ENCODE data around the gene PCDH1.
A peak's percentile ranks its signal among the peaks of the same experiment; 100 is the strongest.
"Not testable (repeated sequence)": the region's sequence is repeated elsewhere in the genome, so short reads cannot be mapped to it uniquely, and the experiment has no call there.

The PCDH1 gene

DNA sequence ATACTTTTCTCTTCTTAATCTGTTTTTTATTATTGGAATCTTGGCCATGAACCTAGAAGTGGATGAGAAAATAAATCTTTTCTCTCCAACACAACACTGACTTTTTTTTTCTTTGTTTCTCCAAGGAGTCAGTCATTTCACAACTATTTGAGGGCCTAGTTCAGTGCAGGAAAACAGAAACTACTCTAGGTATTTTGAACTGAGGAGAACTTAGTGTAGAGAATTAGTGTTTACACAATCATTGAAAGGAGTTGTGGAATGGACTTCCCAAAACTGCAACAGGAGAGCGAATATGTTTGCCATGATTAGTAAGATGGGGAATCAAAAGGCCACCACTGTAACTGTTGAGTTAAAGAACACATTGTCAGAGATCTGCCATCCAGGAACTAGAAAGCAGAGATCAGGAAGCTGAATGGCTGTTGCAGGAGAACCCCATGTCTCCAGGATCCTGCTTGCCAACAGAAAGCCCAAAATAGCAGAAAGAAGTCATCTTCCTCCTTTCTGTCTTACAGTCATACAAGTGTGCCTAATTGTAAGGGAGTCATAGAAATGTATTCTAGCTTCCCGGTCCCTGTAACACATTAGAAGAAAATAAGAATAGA is 20.3 kb upstream of the PCDH1 start:
- no peak for DNase-seq (ENCODE audit: low read depth)

DNA sequence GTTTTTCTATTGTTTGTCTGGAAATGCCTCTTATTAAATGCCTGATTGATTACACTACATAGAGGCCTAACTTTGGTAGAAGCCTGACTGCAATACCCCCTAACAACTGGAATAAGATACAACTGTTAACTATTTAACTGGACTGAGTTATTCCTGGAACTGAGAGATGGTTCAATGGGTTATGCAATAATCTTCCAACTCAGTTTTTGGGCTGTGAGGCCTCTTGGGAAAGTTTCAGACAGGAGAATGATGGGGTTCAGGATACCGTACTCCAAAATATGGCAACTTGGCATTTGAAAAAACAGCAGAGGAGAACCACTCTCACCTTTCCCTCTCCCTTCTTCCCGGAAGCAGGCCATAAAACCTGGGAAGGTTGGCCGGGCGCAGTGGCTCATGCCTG is 19.2 kb upstream of the PCDH1 start:
- DNase-seq (ENCODE audit: low read depth) = no peak

DNA sequence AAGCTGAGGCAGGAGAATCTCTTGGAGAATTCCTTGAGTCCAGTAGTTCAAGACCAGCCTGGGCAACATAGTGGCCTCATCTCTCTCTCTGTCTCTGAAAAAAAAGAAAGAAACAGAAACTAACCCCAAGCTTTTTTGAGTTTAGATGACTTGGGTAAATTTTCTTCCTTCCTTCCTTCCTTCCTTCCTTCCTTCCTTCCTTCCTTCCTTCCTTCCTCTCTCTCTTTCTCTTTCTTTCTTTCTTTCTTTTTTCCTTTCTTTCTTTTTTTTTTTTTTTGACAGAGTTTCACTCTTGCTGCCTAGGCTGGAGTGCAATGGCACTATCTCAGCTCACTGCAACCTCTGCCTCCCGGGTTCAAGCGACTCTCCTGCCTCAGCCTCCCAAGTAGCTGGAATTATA is 12.2 kb upstream of the PCDH1 start:
- not testable (repeated sequence) for DNase-seq (ENCODE audit: low read depth)

DNA sequence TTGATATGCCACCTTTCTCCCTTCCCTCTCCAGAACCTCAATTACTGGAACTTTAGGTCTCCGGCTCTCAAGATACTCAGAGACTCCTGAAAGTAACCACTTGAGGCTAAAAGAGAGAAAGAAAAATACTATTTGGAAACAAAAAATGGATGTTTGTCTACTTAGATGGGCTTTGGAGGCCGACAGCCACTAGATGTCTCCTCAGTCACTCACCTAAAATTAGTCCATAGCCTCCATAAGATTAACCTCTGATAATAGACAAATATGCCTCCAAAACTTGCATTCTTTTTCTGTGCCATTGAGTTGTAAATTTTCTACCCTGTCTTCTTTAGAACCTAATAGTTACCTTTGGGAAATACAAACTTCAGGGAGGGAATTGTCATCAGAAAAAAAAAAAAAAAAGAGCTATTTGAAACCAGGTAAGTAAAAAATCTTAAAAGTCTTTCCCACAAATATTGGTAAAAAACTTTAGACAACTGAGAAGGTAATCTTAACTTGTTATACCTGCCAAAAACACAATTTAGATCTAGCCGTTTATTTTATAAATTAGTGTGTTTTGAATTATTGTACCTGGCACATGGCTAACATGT is 11.2 kb upstream of the PCDH1 start:
- DNase-seq (ENCODE audit: low read depth) = peak; percentile 18

DNA sequence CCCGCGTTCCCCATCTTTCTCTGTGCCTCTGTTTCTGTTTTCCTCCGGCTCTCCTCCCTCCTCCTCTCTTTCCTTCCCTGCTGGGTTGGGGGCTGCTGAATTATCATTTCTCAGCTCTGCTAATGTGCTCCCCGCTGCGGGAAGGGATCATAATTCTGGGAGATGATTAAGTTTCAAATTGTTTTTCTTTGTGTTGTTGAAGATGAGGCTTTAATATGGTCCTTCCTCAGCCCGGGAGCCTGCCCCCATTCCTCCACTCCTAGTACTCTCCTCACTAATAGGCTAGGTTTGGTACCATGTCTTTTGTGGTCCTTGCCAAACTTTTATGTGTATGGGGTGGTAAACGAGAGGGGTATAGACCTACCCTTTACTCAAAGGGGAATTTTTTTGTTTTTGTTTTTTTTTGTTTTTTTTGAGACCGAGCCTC is 5.7 kb upstream of the PCDH1 start:
- no peak for DNase-seq (ENCODE audit: low read depth)

DNA sequence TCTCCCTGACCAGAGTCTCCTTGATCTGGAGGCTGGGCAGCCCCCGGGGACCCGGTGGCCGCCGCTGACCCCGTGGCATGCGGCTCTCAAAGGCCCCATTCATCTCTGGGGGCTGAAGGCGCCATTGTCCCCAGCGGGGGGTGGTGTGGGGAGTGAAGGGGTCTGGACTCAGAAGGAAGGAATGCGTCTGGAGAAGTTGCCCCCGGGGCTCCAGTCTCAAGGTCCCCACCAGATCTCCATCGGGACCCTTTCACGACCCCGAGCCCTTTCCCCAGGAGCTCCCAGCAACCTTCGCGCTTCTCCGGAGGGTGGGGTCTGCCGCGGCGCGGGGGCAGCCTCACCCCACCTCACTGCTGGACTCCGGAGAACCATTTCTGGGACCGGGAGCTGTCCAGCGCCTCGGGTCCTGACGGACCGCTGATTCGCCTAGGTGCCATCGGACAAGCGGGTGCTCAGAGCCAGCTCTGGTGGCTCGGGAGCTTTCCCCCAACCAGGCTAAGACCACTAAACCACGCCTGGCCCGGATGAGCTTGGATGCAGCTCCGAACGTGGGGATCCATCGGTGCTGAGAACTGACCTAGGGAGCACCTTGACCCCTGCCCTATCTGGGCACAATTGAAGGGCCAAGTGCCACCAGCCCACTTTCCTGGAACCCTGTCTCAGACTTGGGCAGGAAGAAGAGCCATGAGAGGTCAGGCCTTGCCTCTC is 5.1 kb upstream of the PCDH1 start:
- DNase-seq (ENCODE audit: low read depth) = no peak

DNA sequence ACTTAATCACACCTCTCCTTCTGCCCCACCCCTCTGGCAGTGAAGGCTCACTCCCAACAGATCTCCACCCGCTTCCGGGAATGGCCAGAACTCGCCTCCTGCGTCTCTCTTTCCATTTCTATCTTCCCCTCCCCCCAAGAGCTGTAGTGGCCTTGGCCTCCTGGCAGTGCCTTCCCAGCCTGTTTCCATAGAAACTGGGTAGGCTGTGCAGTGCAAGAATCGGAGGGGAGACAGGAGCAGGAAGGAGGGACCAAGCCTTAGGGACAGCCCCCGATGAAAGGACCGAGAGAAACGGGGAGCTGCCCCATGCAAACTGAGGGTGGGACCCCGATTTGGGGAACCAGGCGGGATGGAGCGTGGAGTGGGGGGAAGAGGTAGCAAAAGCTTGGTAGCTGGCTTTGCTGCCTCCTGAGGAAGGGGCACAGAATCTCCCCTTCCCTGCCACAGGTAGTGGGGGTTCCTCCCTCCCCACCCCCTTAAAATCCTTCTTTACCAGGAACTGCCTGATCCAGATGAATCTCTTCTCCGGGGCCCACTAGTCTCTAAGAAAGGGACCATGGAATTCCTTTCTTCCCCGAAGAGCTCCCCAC is 4.5 kb upstream of the PCDH1 start:
- DNase-seq (ENCODE audit: low read depth) = no peak

DNA sequence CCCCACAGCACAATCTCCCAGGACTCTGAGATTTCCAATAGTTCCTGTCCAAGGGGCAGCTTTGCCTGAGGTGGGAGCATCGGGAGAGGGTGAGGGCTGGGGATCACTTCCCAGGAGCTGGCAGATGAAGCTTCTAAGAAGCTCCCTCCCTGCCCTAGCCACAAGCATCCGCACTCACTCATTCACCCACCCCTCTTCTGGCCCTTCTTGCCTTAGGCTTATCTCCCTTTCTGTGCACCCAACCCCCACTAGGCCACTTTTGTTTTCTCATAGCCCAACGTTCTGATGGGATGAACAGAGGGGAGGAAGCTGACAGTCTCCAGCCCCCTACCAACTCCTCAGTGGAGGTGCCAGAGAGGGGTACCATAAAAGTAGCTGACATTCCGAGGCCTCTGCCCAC is 3.7 kb upstream of the PCDH1 start:
- DNase-seq (ENCODE audit: low read depth) = no peak

DNA sequence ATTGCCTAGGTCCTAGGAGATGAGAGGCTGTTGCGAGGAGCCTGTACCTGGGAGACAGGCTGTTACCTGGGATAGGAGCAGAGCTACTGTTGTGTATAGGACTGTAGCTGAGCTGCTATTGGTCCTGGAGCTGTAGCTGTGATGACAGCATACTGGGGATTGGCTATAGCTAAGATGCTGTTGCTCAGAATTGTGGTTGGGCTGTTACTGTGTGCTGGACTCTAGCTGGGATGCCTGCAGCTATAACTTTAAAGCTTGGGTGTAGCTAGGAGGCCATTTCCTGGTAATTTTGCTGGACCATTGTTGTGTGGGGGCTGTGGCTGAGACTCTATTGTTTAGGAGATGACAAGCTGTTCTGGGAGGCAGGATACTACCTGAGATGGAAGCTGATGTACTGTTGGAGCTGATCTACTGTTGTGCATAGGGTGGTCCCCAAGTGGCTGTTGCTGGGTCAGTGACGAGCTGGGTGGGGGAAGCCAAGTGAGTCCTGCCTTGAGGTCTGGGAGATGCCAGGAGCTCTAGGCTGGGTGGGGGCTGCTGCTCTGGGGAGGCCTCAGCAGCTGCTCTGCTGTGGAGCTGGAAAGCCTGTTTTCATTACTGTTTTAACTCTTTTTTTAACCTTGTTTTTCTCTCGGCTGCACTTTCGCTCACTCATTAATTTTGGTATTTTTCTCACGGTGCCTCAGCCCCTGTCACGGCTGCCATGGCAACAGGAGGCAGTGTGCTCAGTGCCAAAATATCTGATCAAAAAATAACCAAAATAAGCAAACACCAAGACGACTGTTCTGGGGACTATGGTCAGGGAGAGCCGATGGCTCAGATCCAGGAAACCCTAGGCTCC is 3.0 kb upstream of the PCDH1 start:
- DNase-seq (ENCODE audit: low read depth) = no peak

DNA sequence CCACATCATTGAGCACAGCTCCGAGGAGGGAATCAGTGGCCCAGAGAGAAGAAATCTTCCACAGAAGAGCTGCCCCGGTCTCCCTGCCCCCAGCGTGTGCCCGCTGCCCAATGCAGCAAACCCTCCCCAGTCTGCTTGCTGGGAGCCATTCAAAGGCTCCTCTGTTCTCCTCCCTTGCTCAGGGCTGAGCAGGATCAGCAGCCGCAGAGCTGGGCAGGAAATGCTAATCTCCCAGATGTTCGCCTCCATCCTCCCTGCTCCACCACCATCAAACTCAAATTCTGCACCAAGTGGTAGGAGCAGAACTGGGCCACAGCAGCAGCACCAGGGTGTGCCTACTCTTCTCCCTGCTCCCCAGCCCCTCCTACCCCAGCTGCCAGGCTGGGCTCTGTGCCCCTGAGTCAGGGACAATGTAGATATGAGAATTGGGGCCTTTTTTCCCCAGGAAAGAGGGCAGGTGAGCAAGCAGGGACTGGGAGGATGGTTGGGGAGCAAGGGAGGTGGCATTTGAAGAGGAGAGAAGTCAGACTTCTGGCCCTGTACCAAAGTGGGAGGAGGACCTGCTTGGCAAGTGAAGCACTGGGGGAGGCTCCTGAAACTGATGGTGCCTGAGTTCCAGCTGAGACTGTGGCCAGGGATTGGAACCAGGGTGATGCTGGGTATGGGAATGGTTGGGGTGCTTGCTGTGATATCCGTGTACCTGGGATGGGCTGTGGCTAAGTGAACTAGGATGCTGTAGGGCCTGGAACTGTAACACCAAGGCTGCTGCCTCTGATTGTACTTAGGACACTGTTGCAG is 1.9 kb upstream of the PCDH1 start:
- DNase-seq (ENCODE audit: low read depth) = no peak

DNA sequence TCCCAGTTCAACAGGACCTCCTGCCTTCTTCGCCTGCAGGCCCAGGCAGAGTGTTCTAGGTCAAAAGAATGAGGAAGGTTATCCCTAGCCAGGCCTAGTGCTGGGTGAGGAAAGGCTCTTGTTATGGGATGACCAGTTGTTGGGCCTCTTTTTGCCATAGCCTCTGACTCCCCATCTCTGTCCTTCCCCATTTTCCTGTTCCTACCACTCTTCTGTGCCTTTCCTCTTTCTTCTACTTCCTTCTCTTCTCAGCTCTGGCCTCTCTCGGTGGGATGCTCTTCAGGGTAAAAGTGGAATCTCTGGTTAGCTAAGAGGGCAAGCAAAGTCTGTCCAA is 1.2 kb upstream of the PCDH1 start:
- DNase-seq (ENCODE audit: low read depth) = no peak

DNA sequence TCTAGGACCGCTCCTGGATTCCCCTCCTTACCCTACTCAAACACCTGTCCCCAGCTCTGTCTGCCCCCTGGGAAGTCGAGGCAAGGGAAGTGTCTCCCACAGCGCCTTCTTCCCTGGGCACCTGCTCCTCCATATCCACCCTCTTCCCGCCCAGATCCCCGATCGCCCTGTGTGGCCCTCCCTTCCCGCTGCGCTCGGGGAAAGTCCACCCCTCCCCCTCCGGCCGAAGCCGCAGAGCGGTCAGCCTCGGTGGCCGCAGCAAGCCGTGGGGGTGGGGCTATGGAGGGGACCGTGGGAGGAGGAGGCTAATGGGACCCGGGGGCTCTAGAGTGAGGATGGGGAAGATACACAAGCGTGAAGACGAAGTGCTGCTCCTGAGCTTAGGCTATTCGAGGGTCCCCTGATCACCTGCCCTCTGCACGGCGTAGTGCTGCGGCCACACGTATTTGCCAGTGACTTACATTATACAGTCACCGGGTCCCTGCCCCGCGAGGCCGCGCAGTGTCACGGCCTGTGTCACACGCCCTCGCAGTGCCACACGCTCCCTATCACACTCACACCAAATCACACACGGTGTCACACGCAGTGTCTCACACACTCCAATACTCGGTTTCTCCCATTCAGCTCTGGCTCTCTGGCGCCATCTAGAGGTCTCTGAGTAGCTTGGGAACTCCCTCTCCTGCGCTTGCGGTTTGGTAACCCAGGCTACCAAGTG is 658 bp upstream of the PCDH1 start:
- peak; percentile 85 for DNase-seq (ENCODE audit: low read depth)

DNA sequence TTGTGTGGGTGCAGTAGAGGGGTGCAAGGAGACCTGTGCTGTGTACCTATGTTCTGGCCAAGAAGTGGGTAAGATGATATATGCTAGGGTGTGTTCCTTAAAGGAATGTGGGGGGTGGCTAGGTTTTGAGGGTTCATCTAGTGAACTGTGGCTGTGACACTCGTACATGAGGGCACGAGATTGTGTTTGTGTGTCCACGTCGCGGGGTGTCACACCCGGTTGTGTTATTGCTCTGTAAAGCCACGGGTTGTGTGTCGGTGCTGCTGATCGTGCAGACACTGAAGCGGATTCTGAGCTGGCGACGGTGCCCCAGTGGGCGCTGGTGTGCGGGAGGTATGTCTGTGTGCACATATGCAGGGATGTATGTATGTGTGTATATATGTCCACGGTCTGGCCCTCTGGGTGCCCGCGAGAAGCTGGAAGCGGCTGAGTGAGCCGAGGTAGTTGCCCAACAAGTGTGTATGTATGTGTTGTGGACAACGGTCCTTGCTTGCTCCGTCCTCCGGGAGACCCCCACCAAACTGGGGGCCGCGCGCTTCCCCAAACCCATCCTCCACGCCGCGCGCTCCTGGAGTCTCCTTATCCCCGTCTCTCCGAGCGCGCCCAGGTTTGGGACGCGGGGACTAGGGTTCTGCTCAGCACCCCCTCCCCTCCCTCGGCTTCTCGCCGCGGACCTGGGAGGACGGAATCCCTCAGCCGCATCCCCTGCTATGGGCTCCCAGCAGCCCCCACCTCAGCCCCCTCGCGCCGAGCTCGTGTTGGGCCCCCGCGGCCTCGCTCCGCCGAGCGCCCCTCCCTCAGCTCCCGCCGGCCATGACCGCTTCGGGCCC is 639 bp downstream of the PCDH1 start:
- DNase-seq (ENCODE audit: low read depth) = no peak

DNA sequence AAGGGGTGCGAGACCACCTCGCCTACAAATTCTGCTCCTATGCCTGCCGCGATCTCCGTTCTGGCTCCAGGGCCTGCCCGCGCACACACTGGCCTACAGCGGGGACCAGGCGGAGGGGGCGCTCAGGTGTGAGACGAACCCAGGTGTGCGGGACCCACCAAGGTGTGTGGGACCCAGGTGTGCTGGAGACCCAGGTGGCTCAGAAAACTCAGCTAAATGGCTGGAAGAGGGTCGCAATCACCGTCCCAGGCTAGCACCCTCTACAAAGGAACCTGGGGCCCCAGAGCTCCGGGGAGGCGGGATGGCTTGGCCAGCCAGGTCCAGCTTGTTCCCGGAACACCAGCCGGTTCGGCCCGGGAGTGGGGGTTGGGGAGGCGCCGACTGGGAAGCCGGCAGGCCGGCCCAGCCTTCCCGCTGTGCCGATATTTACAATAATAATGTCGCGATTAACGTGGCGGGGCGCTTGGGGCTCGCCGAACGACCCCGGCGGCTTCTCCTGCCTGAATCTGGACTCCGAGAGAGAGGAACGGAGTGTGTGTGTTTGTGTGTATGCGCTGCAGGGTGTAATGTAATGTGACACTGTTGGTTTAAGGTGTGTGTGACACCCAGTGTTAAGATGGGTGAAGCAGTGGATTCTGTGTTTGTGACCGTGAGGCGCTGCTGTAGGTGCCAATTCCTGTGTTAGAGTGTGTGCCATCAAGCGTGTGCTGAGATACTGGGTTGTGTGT is 1.4 kb downstream of the PCDH1 start:
- DNase-seq (ENCODE audit: low read depth) = no peak

DNA sequence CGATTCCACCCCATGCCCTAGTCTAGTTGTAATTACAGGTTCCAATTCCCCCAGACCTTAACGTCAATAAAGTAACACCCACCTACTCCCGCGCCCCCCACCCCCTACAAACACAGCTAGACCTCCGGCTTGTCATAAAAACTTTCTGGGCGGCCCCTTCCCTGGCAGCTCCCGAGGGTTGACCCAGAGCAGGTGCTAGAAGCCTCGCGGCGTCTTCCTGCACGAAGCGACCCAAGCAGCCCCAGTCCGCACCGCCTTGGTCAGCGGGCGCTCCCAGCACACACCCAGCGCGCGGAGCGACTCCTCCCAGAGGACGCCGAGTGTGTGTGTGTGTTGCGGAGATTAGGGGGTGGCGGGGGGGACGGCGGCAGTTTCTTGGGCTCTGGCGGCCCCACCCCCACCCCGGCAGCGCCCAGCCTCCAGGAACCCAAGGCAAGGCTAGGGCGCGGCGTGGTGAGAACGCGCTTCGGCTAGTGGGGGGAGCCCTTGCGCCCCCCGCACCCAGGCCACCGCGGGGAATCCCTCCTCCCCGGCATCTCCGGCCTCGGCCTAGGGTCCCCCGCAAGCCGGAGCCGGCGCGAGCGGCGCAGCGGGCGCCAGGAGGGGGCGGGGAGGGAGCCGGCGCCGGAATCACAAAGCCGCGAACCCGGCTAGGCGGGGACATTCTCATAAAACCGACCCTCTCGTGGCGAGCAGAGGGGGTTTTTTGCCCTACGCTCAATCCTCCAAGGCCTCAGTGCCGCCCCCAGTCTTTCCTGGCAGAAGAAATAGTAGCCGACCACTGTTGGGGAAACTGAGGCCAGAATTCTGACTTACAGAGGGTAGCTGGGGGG is 2.2 kb downstream of the PCDH1 start:
- DNase-seq (ENCODE audit: low read depth) = no peak

DNA sequence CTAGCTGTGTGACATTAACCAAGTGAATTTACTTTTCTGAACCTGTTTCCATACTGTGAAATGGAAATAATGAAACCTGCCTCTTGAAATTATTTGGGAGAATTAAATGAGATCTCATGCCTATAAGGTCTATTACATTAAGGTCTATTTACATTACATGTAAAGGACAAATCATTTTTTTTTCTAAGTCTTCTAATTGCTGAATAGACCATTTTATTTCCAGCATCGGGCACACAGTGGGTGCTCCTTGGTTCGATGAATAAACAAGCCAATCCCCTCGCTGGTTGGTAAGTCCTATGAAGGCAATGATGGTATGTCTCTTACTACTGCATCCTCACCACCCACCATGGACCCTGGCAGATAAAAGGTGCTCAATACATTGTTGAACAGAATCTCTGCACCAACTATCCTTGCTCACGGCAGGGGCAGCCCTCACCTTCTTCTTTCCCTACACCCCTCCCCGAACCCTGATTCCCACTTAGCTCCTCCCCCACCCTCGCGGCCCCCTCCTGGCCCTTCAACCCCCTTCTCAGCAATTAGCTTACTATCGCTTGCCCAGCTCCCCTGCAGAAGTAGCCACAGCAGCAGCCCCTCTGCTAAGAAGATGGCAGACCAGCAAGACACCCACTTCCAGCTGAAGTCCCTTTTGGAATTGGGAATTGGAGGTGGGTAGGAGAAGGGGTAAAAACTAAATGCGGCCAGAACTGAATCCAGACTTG is 3.0 kb downstream of the PCDH1 start:
- no peak for DNase-seq (ENCODE audit: low read depth)

DNA sequence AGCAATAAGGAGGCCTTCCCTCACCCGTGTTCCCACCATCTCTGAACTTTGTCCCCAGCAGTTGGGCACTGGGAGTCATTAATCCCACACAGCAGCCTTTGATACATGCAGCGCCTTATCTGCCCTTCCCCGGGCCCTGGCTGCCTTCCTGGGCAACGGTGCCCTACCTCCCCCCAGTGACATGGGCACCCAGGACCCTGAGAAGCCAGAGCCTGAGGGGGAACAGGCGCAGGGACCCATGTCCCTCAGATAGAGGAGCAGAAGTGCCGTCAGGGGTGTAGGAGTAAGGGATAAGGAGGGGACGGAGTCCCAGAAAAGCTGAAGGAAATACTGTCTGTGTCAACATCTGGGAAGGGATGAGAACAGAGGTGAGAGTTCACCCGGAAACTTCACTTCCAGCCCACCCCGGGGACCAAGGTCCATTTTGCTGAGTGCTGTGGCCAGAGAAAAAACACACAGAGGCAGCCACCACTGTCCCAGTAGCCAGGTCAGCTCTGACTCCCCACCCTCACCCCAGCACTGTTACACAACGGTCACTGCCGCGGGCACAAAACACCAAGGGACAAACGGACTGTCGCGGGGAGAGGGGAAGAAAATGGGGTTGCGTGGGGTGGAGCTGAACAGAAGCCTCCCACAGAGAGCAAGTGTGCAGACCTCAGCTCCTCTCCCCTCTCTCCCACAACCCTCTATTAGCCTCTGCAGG is 3.8 kb downstream of the PCDH1 start:
- DNase-seq (ENCODE audit: low read depth) = no peak

Measured in stromal cell of bone marrow (primary cell).